COLO668 (cell line): ENCODE data around the gene HS6ST3.

ENCODE experiments used
- DNase-seq: peaks from one replicate; lab custom pipeline; 2025; ENCODE audit not compliant: unreplicated experiment; lab: John Stamatoyannopoulos, UW

Gene HS6ST3

DNA sequence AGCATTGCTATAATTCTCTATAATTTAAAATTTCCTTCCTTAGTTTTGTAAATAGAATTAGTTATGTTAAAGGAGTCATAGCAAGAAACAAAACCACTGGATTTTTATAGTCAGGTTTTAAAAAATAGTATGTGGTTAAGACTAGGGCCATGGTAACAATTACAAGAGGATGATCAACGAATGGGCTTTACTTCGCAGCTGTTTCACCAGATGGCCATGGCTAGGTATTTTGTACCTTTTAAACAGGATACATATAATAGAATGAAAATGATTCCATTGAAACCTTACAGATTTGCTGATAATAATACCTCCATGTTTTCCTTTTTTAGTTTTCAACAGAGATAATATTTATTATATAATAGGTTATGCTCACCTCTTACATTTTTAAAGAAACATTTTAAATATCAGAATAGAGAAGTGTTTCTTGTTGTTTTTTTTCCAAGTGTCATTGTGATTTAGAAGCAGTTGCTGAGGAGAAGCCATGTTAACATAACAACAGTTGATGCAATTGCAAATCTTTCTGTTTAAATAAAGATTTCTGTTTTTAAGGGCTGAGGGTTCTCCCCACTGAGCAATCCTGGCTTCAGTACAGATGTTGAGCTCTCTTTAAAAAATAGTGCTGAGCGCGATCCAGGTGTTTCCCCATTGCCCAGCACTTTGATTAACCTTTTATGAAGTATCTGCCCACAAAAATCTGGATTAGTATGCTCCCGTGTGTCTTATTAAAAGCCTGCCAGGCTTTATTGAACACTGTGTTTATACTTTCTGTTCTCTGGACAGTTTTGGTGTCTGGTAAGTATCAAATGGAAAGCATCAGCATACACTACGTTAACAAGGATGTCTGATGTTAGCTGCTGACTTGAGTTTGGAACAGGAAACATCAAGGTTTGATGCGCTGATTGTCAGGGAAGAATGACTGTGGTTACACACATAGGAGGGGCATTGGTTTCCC, 205.3 kb downstream of the HS6ST3 start:
- no peak for DNase-seq

- no peak for DNase-seq
Observed at GRCh38 chr13:96297360-96297759, 207.5 kb downstream of the HS6ST3 start.

DNA sequence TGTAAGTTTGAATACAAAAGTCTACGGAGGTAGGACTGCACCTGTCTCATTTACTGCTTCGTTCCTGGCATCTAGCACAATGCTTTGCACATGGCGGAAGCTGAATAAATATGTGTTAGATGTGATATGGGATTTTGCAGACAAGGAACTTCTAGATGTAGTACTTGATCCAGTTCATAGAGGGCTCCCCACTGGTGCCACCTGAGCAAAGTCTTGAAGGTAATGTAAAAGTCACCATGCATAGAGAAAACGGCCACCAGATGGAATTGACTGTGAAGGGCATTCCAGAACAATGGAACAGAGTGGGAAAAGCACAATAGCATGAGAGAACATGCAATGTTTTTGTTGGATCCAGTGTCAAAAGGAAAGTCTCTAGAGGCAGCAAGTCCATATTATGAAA, 209.3 kb downstream of the HS6ST3 start:
- no peak for DNase-seq

- no peak for DNase-seq
Observed at GRCh38 chr13:96308568-96308967, 218.7 kb downstream of the HS6ST3 start.

DNA sequence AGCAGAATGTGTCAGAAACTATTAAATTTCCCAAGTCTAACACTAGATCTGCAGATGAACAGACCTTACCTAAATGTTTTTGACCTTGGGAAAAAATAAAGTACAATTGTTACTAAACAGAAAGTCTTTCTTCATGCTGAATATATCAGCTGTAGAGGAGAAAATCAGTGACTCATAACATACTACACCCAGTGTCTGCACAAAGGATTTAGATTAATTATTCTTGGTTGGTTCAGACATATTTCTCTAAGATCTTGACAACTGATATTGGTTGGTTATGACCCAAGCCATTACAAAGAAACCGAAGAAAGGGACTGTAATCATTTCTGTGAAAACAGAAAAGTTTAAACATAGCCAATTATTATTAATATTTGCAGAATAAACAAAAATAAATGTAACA, 225.1 kb downstream of the HS6ST3 start:
- DNase-seq, result no peak

GRCh38 chr13:96338030-96338429, 248.1 kb downstream of the HS6ST3 start:
- DNase-seq, result no peak

- no peak for DNase-seq
Observed at GRCh38 chr13:96342286-96342685, 252.4 kb downstream of the HS6ST3 start.

GRCh38 chr13:96342852-96343465, 253.1 kb downstream of the HS6ST3 start:
- DNase-seq, result no peak

DNA sequence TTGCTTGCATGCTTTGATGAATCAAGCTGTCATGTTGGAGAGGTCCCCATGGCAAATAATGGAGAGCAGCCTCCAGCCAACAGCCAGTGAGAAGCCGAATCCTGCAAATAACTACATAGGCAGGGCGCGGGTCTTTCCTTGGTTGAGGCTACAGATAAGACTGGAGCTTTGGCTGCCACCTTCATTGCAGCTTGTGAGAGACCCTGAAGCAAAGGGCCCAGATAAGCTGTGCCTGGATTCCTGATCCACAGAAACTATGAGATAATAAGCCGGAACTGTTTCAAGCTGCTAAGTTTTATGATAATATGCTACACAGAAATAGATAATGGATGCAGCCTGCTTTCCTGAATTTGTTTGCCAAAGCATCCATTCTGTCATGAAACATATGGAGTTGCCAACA, 257.0 kb downstream of the HS6ST3 start:
- no peak for DNase-seq

- DNase-seq, result no peak
Observed at GRCh38 chr13:96373597-96373996, 283.7 kb downstream of the HS6ST3 start.

GRCh38 chr13:96377835-96378234, 287.9 kb downstream of the HS6ST3 start:
- no peak for DNase-seq

DNA sequence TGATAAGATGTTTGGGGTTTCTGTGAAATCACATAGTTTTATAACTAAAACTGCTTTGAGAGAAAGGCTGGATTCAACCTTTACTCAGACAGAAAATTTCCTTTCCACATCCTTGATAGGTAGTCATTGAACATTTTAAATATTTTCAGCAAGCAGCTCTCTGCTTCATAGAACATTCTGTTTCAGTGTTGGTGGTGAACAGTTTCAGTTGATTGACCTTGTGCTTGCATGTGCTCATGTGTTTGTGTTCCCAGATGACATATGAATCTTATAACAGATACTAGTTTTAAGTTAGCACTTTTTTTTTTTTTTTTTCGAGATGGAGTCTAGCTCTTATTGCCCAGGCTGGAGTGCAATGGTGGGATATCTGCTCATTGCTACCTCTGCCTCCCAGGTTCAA, 290.1 kb downstream of the HS6ST3 start:
- DNase-seq, result no peak

GRCh38 chr13:96381681-96382080, 291.8 kb downstream of the HS6ST3 start:
- DNase-seq, result no peak

DNA sequence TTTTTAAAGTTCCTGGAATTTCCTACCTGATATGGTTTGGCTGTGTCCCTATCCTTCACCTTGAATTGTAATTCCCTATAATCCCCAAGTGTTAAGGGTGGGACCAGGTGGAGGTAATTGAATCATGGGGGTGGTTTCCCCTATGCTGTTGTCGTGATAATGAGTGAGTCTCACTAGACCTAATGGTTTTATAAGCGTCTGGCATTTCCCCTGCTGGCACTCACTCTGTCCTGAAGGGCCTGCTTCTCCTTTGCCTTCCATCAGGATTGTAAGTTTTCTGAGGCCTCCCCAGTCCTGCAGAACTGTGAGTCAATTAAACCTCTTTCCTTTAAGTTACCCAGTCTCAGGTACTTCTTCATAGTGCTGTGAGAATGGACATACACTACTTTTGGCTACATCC, 298.7 kb downstream of the HS6ST3 start:
- no peak for DNase-seq

GRCh38 chr13:96391606-96392005, 301.7 kb downstream of the HS6ST3 start:
- DNase-seq, result no peak

GRCh38 chr13:96397807-96398206, 307.9 kb downstream of the HS6ST3 start:
- DNase-seq, result no peak

DNA sequence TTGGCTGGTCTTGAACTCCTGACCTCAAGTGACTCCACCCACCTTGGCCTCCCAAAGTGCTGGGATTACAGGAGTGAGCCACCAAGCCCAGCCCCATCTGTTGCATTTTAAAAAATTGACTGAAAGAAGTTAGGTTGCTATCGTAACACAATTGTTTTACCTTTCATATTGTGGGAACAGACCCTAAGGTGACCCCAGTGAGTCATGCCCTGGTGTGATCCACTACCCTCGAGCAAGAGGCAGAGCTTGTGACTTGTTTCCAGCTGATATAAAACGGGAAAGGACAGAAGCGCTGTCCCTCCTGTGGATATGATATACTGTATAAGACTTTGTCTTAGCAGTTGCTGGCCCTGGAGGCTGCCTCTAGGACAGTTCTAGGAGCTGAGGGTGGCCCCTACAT, 308.6 kb downstream of the HS6ST3 start:
- no peak for DNase-seq

DNA sequence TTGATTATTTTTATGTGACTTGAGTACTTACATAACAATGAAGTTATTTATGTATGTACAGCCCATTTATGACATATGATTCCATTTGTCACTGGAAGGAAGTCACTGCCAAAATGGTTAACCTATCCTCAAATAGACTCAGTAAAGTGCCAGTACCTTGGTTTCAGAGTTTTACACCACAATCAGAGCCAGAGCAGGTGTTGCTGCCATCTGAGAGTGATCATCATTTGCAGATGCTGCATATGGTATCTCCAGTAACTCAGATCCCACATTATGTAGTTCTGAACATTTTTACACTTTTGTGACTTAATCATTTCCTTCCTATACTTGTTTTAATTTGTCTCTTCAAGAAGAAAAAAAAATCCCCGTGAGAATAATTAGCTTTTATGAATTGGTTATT, 313.3 kb downstream of the HS6ST3 start:
- DNase-seq, result no peak

GRCh38 chr13:96403651-96404050, 313.7 kb downstream of the HS6ST3 start:
- no peak for DNase-seq

DNA sequence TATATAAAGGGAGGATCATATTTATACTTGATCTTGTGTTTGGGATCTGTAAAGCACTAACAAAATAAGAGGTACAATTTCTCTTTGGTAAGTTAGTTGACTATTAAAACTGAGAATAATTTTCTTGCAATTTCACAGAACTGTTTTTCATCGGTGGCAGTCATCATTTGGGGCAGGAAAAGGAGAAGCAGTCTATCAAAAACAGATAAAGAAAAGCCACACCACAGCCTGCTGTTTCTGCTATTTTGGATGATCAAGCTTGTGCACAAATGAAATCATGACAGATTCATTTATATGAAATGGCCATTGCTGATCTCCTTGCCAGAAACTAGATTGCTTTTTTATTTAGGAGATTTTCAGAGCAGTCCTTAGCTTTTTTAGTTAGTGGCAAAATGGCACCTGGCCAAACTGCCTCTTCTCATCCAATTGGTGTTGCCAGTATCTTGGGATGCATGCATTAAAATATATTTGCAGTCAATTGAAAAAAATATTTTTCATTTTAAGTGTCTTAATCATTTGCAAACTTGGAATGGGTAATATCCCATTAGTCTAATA, 326.0 kb downstream of the HS6ST3 start:
- no peak for DNase-seq

DNA sequence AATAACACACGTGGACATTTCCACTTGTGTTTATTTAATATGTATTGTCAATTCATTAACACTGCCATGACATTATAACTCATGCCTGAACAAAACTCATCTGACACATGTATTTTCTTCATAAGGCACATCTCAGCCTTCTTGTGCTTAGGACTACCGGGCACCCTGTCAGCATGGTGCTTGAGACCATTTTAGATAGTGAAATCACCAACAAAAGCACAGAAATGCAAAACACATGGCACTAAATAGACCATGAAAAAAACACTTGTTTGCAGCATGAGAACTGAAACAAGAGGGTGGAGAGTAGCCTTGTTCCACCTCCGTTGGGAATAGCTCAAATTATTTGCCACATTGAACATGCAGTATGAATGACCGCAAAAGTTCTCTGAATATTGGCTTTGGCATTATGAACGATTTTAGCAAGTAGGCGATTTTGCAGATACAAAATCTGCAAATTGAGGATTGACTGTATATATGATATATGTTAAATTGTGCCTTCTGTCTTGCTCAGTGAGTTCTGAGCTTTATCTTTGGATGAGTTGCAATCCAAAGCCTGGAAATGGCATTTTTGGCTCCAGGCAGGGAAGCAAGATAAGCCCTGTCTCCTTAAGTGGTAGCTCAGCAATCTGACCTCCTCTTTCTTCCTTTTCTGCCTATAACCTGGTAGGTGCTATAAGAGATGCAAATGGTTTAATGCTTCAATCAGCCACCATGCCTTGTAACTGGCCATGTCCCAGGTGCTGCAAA, 328.2 kb downstream of the HS6ST3 start:
- no peak for DNase-seq
